ENCODE results near the gene IPPK. TPM values are rescaled to one million over a fixed set of nuclear protein-coding genes. Genes with fewer than 3 reads are reported as not detected.

IPPK gene
- total RNA-seq, 1 donor from 2014 or later = 7.3 TPM

DNA sequence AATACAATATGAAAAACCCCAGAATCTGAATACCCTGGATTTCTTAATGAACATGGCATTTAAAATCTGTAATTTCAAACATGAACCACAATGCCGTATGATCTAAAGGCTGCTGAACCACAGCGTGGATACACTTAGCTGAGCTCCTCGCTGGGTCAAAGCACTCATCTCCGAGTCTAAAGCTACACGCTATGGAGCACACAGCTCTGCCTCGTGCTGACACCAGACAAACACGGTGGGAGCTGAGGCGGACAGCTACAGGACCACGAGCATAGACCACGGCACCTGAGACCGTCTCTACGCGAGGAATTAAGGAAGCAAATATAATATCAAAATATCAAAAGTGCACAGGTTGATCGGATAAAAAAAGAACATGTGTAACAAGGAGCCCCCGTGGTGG lies 42.8 kb upstream of the IPPK start:
- DNase-seq = no peak
- TF ChIP-seq, protein P1, sequence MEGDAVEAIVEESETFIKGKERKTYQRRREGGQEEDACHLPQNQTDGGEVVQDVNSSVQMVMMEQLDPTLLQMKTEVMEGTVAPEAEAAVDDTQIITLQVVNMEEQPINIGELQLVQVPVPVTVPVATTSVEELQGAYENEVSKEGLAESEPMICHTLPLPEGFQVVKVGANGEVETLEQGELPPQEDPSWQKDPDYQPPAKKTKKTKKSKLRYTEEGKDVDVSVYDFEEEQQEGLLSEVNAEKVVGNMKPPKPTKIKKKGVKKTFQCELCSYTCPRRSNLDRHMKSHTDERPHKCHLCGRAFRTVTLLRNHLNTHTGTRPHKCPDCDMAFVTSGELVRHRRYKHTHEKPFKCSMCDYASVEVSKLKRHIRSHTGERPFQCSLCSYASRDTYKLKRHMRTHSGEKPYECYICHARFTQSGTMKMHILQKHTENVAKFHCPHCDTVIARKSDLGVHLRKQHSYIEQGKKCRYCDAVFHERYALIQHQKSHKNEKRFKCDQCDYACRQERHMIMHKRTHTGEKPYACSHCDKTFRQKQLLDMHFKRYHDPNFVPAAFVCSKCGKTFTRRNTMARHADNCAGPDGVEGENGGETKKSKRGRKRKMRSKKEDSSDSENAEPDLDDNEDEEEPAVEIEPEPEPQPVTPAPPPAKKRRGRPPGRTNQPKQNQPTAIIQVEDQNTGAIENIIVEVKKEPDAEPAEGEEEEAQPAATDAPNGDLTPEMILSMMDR (IDR thresholded peaks at IDR 0.05) = no peak
- Histone ChIP-seq H3K9me3 (no peaks in the 10 kb centered on the region), H3K27ac (no peak overlapping the region), H3K36me3 (peaks cover 82% of the 10 kb centered on the region), H3K27me3 (ENCODE audit: low read depth) (no peaks in the 10 kb centered on the region), H3K4me3 (no peak overlapping the region), H3K4me1 (peaks cover 10% of the 10 kb centered on the region)
- no peak for ATAC-seq
- intact Hi-C loops (cut with DNase I) = loop anchor here (10.0 kb wide), 1 partner anchor 72 kb away; no protein-coding TSS in a partner anchor

DNA sequence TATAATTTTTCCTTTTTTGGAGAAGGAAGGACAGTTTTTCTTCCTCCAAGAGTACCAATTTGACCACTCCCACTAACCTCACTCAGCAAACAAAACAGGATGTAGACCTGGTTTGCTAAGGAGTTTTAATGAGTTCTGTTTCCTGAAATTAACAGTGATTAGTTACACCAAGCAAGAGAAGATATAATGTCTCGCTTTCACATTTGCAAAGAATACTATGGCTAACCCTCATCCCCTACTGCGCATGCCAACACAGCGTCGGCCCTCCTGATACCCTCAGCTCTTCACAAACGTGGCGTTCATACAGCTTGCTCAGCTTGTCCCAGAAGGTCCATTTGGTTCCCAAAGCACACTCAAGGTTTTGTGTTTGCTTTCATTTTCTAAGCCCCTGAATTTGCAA lies 41.9 kb upstream of the IPPK start:
- intact Hi-C loops (cut with DNase I) = loop anchor here (10.0 kb wide), 1 partner anchor 73 kb away; no protein-coding TSS in a partner anchor
- Histone ChIP-seq H3K4me3 (no peak overlapping the region), H3K27ac (no peak overlapping the region), H3K27me3 (ENCODE audit: low read depth) (no peaks in the 10 kb centered on the region), H3K9me3 (no peaks in the 10 kb centered on the region), H3K36me3 (peaks cover 73% of the 10 kb centered on the region), H3K4me1 (peaks cover 10% of the 10 kb centered on the region)
- TF ChIP-seq, protein P1 (IDR thresholded peaks at IDR 0.05) = no peak
- no peak for ATAC-seq
- DNase-seq = no peak

DNA sequence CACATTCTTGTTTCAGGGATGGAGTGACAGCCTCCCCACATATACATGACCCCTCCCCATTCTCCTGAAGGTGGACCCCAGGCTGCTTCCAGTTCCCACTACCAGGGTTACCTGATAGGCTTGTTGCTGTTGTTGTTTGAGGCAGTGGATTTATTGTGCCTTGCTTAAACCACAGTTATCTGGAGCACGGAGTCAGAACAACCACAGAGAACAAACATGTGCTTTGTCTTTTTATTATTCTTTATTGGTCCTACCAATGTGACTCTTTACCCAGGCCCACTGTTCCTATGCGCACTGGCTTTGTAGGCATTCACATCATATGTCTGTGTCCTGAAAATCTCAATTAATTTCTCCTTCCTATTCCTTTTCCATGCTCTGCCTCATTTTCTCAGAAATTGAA lies 41.2 kb upstream of the IPPK start:
- Histone ChIP-seq H3K4me1 (peaks cover 10% of the 10 kb centered on the region), H3K4me3 (no peak overlapping the region), H3K9me3 (no peaks in the 10 kb centered on the region), H3K27ac (no peak overlapping the region), H3K27me3 (ENCODE audit: low read depth) (no peaks in the 10 kb centered on the region), H3K36me3 (peaks cover 68% of the 10 kb centered on the region)
- no peak for ATAC-seq
- TF ChIP-seq, protein P1 (IDR thresholded peaks at IDR 0.05) = no peak
- intact Hi-C loops (cut with DNase I) = loop anchor here (10.0 kb wide), 1 partner anchor 74 kb away; no protein-coding TSS in a partner anchor
- DNase-seq = no peak

DNA sequence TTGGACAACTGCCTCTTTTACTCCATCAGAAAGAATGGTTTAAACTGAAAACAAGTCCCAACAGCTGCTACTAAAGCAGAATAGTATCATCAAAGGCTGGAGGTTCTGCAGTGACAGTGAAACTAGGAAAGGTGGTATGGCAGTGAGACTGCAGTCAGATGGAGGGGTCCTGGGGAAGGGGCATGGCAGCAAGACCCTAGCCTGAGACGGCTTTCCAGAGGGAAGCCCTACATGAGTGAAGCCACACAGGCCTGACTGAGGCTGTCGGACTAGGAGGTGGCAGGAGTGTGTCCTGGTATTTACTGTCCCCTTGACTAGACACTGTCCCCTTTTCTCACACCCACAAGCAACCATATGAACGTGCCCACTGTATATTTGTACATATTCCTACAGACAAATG lies 40.4 kb upstream of the IPPK start:
- intact Hi-C loops (cut with DNase I) = loop anchor here (10.0 kb wide), 1 partner anchor 74 kb away; no protein-coding TSS in a partner anchor
- no peak for DNase-seq
- Histone ChIP-seq H3K27me3 (ENCODE audit: low read depth) (no peaks in the 10 kb centered on the region), H3K36me3 (peaks cover 60% of the 10 kb centered on the region), H3K4me3 (no peak overlapping the region), H3K9me3 (no peaks in the 10 kb centered on the region), H3K27ac (no peak overlapping the region), H3K4me1 (peaks cover 10% of the 10 kb centered on the region)
- no peak for ATAC-seq
- TF ChIP-seq, protein P1 (IDR thresholded peaks at IDR 0.05) = no peak

DNA sequence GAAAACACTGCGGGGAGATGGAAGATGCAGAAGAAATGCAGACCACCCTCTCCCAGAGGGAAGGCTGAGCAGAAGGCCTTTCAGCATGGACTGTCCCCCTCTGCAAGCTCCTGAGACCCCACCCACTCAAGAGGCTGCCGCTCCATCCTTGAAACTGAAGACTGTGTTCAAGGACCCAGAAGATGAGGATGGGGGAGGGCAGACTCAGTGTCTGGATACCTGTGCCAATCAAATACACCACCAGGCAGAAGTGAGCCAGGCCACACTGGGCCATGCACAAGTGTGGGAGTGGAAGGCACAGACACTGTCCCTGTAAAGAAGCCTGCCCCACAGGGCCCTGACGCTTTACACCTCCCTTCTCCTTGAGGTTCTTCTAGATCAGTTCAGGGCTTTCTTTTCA lies 40.0 kb upstream of the IPPK start:
- Histone ChIP-seq H3K27ac (no peak overlapping the region), H3K36me3 (peaks cover 56% of the 10 kb centered on the region), H3K4me1 (peaks cover 10% of the 10 kb centered on the region), H3K4me3 (no peak overlapping the region), H3K27me3 (ENCODE audit: low read depth) (no peaks in the 10 kb centered on the region), H3K9me3 (no peaks in the 10 kb centered on the region)
- TF ChIP-seq, protein P1 (IDR thresholded peaks at IDR 0.05) = no peak
- intact Hi-C loops (cut with DNase I) = loop anchor here (10.0 kb wide), 1 partner anchor 75 kb away; no protein-coding TSS in a partner anchor
- ATAC-seq (no peak), DNase-seq (no peak)

Data from lower lobe of right lung (tissue), 2 donors.